ENCODE results near the gene PLPP1.

Gene PLPP1

DNA sequence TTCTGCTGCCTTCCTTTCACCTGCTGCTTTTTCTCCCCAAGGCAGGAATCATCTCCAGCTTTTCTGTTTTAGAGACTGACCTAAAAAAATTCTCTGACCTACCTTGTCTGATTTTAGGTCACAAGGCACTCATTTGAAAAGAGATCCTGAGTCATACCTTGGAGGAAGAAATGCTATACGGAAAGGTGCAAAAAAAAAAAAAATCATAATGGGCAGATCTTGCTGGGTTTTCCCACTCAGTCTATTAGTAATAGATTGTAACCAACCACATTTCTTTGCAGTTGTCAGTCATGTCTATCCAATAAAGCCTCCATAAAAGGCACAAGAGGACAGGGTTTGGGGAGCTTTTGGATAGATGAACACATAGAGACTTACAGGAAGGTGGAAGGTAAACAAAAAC lies 157.0 kb downstream of the PLPP1 start:
- H3K4me3 ChIP-seq (ENCODE audit: low read depth, low read length): no peak overlapping the region
- no peak for DNase-seq (ENCODE audit: low read depth)
